ENCODE measurements around the gene LMF1. TPM values are rescaled to one million over a fixed set of nuclear protein-coding genes. Genes with fewer than 3 reads are reported as not detected.

The LMF1 gene
- total and polyA plus RNA-seq, 2 of the 8 experiments (the other 6 are each of a cell fraction or from before 2014, with no cell fraction given): 3.5 to 9.1 TPM

- FAIRE-seq (no peak), DNase-seq (ENCODE audit: low read depth in 1 of 2, low spot score in 2 of 2) (no peak)
- peaks cover 0 to 2% (median 0%) of the 10 kb centered on the region in 4 experiments; a peak in 2 of 7 replicates for H3K4me1 ChIP-seq (replicated peaks in 1 of 4; ENCODE audit: control insufficient read depth in 3 of 4, insufficient read depth in 4 of 4, low read length in 3 of 4)
These were observed 155.8 kb downstream of the LMF1 start for GRCh38 chr16:814974-815373.

More at GRCh38 chr16:814974-815373, 155.8 kb downstream of the LMF1 start:
- H2AFZ ChIP-seq (ENCODE audit: low read length): no peak overlapping the region
- H3K9me3 ChIP-seq (ENCODE audit: insufficient read depth in 2 of 2, low read depth in 1 of 2, low read length in 1 of 2): peaks cover 4 to 14% of the 10 kb centered on the region in 2 experiments; a peak in 3 of 4 replicates
- H2BK15ac ChIP-seq (ENCODE audit: low read length): no peak overlapping the region
- no peak overlapping the region for H4K91ac ChIP-seq (replicated peaks; ENCODE audit: insufficient read length, low read length)
- WGBS, 2 experiments (ENCODE audit: extremely low coverage in 1 of 2, insufficient coverage in 1 of 2, insufficient read length in 1 of 2, insufficient replicate concordance in 2 of 2, low coverage in 1 of 2, low lambda C conversion rate in 2 of 2, missing lambda C conversion rate in 1 of 2): 93% methylated on average over 9 of the region's 9 CpGs; no CpG with 5 or more reads in 1 of the 2 experiments
- H2BK20ac ChIP-seq (ENCODE audit: low read length): no peak overlapping the region
- no peak overlapping the region for H3K9ac ChIP-seq (replicated peaks in 1 of 4; ENCODE audit: extremely low read depth in 1 of 4, low read depth in 3 of 4, low read length in 3 of 4)
- H3K4ac ChIP-seq (replicated peaks; ENCODE audit: insufficient read length, low read depth, low read length): no peak overlapping the region
- no peaks in the 10 kb centered on the region for H3K79me2 ChIP-seq (ENCODE audit: control insufficient read depth in 1 of 2, insufficient read depth in 2 of 2, low read length in 2 of 2)
- H3K27me3 ChIP-seq (replicated peaks in 1 of 4; ENCODE audit: control insufficient read depth in 3 of 4, extremely low read depth in 1 of 4, insufficient read depth in 3 of 4, low read length in 3 of 4): peaks cover 0 to 6% (median 4%) of the 10 kb centered on the region in 4 experiments; a peak in 5 of 7 replicates
- H2BK5ac ChIP-seq (ENCODE audit: low read depth, low read length): no peak overlapping the region
- H3K79me1 ChIP-seq (ENCODE audit: low read depth, low read length): no peaks in the 10 kb centered on the region
- no peak overlapping the region for H3K23ac ChIP-seq (ENCODE audit: insufficient read length)
- H4K5ac ChIP-seq (ENCODE audit: insufficient read length, low read depth, low read length): no peak overlapping the region
- no peaks in the 10 kb centered on the region for H3K36me3 ChIP-seq (ENCODE audit: control insufficient read depth in 2 of 4, insufficient read depth in 4 of 4, low read length in 3 of 4)
- ChIA-PET POLR2A (ENCODE audit: partially characterized antibody) (interaction anchor here (1.3 kb wide), 1 partner anchor 12 kb away, joined by 3 read pairs; no protein-coding TSS in a partner anchor), CTCF (ENCODE audit: partially characterized antibody) (interaction anchor here (0.6 to 1.7 kb wide), 4 partner anchors 14 to 280 kb away, joined by 3 to 8 read pairs (median 4); no protein-coding TSS in a partner anchor)
- H4K20me1 ChIP-seq (replicated peaks in 1 of 2; ENCODE audit: control insufficient read depth in 1 of 2, insufficient read depth in 2 of 2, low read length in 2 of 2): peaks cover 0 to 7% of the 10 kb centered on the region in 2 experiments
- H3K18ac ChIP-seq (ENCODE audit: extremely low read depth, low read length): no peak overlapping the region
- no peak overlapping the region for H2AK5ac ChIP-seq (ENCODE audit: low read depth, low read length)
- no peak overlapping the region for H3K4me2 ChIP-seq (ENCODE audit: insufficient read depth in 1 of 2, low read depth in 2 of 2, low read length in 2 of 2)
- H2BK12ac ChIP-seq (ENCODE audit: low read depth, low read length): no peak overlapping the region
- no peak overlapping the region for H2BK120ac ChIP-seq (replicated peaks; ENCODE audit: low read depth, low read length)
- no peak overlapping the region for H3K4me3 ChIP-seq (ENCODE audit: extremely low read depth in 1 of 4, insufficient read depth in 2 of 4, low read depth in 3 of 4, low read length in 4 of 4)
- no peaks in the 10 kb centered on the region; the same call in 1 of the 2 replicates for H3K23me2 ChIP-seq (ENCODE audit: low read depth, low read length)
- H4K8ac ChIP-seq (ENCODE audit: extremely low read depth, insufficient read depth, low read length): no peak overlapping the region
- H3K56ac ChIP-seq (replicated peaks; ENCODE audit: insufficient read length, low read depth, low read length): no peak overlapping the region
- TF ChIP-seq SIRT6 (IDR thresholded peaks at IDR 0.05; ENCODE audit: low read length) (no peak), CHD2 (IDR thresholded peaks at IDR 0.05; ENCODE audit: low read length) (no peak), KDM1A (IDR thresholded peaks at IDR 0.05; ENCODE audit: borderline replicate concordance, low read length) (no peak), POLR2A (IDR thresholded peaks at IDR 0.05; ENCODE audit: control extremely low read depth in 1 of 2, low read depth in 2 of 2, low read length in 2 of 2) (no peak), POU5F1 (IDR thresholded peaks at IDR 0.05; ENCODE audit: low read depth, low read length) (no peak), CHD1 (IDR thresholded peaks at IDR 0.05; ENCODE audit: low read depth, low read length) (no peak), RXRA (IDR thresholded peaks at IDR 0.05; ENCODE audit: insufficient read depth, low read depth, low read length) (no peak), CEBPB (IDR thresholded peaks at IDR 0.05; ENCODE audit: low read depth, low read length) (no peak), EP300 (IDR thresholded peaks at IDR 0.05; ENCODE audit: borderline replicate concordance in 1 of 2, low read depth in 2 of 2, low read length in 2 of 2) (no peak), NRF1 (IDR thresholded peaks at IDR 0.05; ENCODE audit: low read depth, low read length) (no peak), ZNF274 (IDR thresholded peaks at IDR 0.05; ENCODE audit: borderline replicate concordance, extremely low read depth, low read length) (no peak)
- H3K14ac ChIP-seq (ENCODE audit: insufficient read length): no peak overlapping the region
- no peak overlapping the region for H3K27ac ChIP-seq (ENCODE audit: low read depth, low read length)

Measured in H1 (cell line).